GM19395 (cell line): ENCODE results near the gene PNCK.

ENCODE experiments used
- ATAC-seq: cut with Tn5 transposase; IDR thresholded peaks from one replicate; pipeline ENCODE4 v1.9.1; 2021; ENCODE audit warnings: mild to moderate bottlenecking, moderate library complexity; ENCODE audit not compliant: unreplicated experiment

The PNCK gene

DNA sequence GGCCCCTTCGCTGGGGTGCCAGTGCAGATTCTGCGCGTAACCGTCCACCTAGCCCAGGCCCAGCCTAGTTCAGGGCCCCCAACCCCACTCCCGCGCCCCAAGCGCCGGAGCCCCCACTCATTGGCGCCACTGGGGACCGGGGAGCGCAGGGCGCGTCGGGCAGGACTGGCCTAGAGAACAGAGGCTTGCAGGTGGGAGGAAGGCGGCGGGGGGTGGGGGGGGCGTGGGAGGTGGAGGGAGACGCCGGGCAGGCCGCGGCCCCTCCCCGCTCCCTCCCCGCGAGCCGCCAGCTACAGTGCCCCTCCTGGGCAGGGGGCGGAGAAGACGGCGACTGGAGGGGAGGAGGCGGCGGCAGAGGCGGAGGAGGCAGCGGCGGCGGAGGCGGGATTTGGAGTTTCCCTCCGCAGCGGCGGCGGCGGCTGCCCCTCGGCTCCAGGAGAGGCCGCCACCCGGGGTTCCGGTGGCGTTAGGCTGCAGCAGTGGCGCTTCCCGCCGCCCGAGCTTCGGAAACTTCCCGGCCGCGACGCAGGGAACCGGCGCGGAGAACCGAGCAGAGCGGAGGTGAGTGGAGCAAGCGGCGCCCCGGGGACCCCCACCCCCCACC is 31.5 kb downstream of the PNCK start:
- no peak for ATAC-seq

DNA sequence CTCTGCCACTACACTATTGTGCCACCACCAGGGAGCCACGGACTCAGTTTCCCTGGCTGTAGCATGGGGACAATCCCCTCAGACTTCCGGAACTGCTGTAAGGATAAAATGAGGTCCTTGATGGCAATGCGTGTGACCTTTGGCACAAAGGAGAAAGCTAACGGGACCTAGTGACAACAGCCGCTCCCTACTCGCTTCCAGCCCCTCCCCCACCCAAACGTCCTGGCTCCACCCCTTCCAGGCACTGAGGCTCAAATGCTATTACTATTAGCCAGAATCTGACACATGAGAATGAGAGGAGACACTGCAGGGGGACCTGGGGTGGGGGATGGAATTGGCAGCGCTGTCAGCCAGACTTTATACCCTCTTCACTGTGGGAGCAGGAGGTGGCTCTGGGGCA is 32.0 kb downstream of the PNCK start:
- ATAC-seq = no peak

DNA sequence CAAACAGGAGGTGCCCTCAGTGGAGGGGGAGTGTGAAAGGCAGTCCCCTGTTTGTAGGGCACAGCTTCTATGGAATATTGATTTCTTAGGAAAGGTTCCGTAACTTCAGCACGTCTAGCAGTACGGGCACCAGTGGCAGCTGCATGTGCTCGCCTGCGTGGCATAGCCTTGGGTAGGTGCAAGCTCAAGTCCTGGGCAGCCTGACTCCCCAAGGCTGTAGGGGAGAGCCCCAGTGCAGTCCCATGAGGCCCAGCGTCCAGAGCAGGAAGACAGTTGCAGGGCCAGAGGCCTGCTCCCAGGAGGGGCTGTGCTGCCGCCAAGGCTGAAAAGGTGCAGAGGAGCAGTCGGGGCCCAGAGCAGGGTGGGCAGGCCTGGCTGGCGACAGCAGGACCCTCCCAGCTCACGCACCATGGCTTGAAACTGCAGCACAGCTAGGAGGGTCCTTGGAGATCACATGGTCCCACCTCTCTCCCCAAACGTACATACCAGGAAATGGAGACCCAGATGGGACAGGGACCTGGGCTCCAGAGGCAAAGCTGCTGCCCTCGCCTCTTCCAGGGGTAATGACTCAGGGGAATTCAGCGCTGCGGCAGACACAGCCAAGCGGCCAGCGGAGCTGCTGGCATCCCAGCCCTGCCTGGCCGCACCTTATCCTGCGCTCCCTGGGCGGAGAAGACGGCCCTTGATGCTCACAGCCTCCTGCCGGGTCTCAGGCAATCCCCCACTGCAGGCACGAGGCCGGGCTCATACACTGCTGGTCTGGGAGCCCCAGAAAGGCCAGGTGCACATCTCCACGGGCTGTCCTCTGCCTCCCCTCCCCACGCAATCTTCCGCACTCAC is 32.7 kb downstream of the PNCK start:
- no peak for ATAC-seq

DNA sequence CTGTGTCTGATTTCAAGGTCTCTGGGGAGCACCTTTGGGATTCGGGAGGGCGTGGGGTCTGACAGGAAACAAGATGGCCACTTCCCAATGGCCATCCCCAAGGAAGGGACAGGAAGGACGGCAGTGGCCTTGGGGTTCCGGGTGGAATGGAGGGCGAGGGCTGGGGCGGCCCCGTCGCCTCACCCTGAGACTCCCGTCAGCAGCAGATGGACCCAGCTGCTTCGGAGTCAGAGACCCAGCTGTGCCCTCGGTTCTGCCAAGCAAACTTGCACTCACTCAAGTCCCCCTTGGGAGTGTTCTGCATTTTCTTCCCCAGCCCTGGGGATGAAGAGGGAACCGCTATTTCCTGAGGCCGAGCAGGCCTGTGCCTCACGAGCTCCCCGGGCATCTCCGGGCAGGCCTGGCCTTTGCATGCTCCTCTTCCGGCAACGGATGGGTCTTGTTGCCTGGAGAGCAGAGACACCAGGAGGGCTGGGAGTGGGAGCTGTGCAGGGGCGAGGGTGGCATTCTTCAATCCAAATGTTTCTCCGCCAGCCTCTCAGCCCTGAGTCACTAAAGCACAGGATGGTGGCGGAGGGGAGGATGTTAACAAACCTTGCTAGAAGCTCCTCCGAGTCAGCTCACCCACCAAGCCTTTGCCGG is 33.4 kb downstream of the PNCK start:
- no peak for ATAC-seq

DNA sequence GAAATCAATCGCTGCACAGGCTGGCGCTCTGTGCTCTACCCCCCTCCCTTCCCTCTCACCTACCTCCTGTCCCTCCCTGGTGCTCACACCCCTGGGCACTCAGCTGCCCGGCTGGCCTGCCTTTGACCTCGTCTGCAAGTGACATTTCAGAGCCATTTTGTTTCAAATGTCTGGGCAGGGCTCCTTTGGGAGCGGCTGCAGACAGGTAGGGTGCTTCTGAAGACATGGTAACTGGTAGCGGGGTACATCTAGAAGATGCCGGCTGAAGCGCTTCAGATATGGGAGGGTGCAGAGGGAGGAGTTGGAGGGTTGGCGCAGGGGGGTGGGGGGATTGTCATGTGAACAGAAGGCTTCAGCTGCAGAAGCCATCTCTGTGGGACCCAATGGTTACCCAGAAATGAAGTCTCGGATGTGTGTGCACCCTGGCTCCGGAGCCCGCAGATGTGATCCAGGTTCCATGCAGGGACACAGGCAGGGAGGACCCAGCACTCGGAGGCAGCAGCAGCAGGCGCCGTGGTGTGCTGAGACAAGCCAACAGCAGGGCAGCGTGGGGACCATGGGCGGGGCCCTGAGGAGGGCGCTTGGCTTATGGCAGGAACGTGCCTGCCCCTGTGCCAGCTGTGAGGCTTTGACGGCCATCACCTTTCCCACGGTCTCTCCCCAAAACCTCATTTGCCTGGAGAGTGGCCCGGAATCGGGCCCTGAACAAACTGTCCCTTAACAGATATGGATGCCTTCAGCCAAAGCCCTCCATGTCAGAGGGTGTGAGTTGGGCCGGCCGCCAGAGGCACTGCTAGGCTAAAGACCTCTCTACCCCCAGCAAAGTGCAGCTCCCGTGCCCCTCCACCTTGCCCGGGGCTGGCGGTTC is 34.2 kb downstream of the PNCK start:
- no peak for ATAC-seq

DNA sequence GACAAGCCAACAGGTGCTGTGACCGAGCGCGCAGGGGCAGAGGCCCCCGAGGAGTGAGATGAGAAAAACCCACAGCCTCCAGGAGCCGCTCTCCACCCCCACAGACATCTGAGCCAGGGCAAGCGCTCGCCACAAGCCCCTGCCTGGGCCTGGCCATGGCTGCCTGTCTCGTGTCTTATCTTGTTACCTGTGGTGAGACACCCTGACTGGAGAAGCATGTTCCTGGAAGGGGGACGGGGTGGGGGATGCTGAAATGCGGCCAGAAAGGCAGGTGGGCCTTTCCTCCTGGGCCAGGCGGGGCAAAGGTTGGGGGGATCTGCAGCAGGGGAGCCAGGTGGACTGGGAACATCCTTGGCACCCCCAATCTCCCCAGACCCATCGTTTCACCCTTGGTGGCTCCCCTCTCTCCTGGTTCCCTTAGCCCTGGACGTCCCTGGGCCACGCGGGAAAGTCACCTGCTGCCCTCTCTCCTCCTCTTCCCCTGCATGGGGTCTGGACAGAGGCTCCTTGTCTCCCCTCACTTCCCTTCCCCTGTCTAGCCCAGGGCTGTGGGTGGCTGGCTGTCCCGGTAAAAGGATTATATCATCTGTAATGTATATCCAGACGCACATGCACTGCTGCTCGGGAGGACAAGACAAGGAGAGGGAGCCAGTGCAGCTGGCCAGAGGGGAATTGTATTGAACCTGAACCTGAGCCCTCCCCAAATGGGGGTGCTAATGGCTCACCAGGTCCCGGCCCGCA is 35.0 kb downstream of the PNCK start:
- ATAC-seq = no peak

DNA sequence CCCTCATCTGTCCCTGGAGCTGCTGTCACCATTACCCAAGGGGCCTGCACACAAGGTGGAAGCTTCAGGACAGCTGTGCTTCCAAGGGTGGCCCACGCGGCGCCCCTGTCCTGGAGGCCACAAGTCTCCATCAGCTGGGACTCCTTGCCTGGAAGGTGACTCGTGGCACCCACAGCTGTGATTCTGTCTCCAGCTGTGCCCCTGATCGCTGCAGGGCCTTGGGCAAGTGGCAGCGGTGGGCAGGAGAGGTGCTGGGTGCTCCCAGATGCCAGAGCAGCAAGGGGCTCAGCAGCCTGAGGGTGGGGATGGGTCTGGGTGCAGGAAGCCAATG is 35.6 kb downstream of the PNCK start:
- no peak for ATAC-seq

DNA sequence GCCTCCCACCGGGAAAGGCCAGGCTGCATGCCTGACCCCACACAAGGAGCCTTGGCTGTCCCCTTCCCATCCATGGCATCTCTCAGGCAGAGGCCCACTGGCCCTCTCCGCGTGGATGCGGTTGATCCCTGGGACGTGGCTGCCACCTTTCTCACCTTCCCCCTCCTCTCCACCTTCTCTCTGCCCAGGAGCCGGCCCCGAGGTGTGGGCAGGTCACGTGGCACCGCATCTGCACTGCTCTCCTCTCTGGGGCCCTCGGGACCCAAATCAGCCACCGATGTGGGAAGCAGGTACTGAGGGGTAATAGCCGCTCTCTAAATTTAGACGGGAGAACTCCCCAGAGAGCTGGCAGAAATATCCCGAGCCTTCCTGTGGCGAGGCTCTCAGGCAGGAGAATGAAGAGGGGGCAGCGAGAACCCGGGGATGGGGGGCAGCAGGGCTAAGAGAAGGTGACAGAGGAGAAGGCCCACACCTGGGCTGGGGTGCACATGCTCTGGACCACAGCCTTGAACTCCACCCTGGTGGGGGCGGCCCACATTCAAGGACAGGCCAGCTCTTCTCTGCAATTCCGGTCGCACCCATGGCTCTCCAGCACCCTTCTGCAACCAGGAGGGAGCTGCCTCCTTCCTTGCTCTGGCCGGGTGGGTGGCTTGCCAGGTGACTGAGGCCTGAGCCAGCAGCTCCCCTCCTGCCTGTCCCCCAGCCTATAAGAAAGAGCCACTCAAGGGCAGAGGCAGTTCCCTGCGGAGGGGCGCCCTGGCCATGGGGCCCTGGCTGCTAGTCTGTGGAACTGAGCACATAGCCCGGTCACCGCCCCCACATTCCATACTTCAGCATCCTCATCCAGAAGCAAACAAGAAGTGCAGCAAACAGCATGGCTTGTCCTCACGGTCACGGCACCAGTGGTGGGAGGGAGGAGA is 36.2 kb downstream of the PNCK start:
- ATAC-seq = no peak

DNA sequence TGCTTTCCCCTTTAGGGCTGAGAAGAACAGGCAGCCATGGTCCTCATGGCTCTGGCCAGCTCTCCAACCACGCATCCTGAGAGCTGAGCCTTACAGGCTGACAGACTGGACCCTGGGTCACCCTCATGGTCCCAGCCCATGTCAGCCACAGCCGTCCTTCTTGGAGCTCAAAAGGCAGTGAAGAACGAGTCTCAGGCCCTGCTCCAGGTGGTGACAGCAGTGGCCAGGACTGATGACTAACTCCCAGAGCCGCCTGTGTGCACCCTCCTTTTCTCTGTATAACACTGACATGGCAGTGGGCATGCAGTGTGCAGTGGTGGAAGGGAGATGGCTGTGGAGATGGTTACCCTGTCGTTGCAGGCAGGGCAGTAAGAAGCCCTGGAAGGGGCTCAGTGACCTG is 36.9 kb downstream of the PNCK start:
- no peak for ATAC-seq

DNA sequence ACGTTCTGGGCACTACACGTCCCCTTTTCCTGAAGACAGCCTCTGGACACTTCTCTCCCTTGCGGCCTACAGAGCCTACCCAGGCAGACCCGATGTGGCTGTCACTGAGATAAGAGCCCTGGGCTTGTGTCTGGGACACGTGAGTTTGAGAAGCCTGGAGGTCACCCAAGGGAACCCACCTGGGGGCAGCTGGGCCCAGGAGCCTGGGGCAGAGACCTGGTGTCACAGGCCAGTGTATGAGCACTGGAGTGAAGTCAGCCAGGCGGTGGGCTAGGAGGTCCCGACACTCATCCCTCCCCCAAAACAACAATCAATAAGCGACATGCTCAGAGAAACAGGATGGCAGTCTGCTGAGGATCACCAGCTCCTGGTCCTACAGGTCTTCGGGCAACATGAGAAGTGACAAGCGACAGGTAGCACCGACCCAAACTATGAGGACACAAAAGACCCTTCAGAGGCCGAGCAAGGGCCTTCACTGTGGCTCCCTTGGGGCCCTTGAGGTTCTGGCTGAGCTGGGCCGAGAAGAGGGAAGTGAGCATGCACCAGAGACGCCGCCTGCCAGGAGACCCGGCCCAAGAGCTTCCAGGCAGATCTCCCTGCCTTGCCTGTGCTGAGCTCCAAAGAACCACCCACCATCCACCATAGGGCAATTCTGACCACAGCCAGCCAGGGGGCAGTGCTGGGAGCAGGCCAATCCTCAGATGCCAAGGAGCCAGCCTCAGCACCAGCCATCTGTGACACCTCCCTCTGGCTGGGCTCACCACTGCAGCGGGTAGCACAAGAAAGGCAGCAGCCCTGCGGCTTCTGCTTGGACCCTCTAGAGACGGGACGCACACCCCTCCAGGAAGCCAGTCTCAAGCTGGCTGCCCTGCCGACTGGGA is 37.6 kb downstream of the PNCK start:
- no peak for ATAC-seq

DNA sequence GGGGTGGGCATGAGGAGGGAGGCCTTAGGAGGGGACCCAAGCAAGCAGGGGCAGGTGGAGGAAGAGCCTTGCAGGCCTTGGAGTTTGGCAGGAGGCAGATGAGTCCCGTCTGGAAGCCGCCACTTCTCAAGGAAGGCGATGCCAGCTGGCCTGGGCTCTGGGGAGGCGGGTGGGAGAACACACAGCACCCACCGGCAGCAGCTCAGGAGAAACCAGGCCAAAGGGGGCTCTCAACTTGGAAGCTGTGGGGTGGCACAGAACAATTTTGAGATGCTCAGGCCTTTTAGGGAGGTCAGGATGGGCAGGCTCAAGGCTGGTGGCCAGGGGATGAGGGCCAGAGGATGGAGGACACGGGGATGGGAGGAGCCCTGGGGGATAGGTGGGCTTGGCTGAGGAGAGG is 38.2 kb downstream of the PNCK start:
- no peak for ATAC-seq

DNA sequence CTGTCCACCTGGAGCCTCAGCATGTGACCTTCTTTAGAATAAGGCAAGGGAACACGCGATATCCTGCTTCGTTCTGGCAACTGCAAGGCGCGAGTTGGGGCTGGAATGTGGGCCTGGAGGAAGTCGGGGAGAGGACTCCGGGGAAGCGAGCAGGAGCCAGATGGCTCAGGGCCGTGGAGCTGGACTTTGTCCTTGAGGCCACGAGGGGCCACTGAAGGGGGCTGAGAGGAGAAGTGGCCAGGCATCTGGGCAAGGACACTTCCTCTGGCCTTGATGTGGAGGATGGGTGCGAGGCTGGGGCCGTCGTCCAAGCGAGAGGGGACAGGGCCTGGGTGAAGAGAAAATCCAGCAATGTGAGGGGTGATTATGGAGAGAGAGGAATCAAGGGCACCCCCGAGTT is 38.8 kb downstream of the PNCK start:
- ATAC-seq = no peak

DNA sequence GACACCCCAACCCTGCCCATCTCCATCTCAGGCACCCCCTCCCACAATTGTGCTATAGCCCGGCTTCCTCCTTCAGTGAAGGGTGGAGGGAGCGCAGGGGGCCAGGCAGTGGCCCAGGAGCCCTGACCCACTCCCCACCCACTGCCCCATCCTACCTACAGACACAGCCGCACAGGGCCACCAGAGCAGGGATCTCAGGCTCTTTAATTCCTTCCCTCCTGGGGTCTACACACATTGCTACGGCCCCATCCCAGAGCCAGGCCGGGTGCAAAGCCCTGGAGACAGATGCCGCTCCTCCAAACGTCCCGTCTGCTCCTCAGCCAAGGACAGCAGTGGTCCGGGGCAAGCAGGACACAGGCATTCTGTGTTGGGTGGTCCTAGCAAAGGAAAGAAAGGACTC is 39.4 kb downstream of the PNCK start:
- ATAC-seq = no peak

DNA sequence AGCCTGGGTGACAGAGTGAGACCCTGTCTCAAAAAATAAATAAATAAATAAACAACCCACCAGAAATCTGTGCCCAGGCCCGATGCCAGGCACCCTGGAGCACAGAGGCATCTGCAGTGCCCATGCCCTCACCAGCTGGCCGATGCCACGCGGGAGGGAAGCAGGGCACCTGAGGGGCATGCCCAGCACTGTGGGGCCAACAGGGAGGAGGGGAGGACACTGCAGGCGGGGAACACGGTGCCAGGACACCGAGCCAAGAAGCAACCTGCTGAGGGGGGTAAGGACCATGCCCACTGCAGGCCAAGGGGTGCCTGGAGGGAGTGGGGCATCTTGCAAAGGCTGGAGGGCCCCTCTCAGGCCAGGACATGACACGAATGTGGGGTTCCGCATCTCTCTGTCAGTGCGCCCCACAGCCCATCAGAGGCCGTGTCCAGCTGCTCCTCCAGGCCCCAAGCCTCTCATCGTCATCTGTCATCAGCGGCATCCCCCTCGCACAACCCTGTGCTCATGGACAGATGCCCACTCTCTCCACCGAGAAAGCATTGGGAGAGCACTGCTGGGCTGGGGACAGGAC is 39.9 kb downstream of the PNCK start:
- ATAC-seq = no peak

DNA sequence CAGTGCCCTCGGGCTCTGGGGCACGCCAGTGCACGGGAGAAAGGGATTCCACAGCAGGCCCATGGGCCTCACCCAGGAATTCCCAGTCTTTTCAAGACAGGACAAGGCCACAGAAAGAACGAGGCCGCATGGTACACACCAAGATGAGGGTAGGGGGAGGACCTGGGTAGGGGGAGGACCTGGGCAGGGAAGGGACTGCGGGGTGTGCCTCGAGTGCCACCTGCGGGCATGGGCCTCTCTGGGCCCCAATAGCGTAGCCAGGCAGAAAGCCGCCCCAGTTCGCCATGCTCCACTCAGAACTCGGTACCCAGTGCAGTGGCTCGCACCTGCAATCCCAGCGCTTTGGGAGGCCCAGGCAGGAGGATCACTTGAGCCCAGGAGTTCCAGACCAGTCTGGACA is 40.6 kb downstream of the PNCK start:
- no peak for ATAC-seq

DNA sequence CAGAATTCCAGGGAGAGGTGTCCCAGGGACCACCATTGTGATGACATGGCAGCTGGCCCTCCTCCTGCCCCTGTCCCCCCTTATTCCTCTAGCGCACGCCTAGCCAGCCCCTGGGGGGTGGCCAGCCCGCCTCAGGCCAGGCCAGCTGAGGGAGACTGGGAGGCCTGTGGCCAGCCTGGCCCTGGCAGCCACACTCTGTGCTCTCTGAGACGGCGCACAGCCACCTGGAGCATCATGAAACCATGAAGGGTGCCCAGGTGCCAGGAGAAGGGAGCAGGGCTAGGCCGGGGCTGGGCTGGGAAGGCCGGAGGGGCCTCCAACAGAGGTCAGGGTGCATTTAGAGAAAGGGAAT is 41.0 kb downstream of the PNCK start:
- ATAC-seq = no peak

DNA sequence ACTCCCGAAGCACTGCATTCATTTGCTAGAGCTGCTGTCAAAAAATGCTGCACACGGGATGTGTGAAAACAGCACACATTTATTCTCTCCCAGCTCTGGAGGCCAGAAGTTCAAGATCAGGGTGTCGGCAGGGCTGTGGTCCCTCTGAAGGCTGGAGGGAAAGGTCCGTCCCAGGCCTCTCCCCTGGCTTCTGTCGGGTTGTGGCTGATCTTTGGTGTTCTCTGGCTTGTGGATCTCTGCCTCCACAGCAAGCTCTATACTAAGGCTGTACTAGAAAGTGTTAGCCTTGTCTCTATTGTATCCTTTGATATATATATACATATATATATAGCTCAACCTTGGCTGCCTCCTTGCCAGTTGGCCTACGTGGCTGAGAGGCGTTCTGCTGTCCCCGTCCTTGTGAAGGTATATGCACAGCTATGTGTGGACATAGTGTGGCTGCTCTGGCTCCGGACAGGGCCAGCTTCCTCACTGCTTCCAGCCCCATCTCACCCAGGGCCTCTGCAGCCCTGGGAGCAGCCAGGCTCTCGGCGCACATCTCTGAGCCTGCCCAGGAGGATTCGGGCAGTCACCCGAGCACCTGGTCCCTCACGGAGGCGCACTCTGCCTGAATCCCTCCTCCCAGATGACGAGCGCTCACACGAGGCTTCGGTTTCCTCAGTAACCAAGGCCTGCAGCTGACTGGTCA is 41.6 kb downstream of the PNCK start:
- ATAC-seq = no peak

DNA sequence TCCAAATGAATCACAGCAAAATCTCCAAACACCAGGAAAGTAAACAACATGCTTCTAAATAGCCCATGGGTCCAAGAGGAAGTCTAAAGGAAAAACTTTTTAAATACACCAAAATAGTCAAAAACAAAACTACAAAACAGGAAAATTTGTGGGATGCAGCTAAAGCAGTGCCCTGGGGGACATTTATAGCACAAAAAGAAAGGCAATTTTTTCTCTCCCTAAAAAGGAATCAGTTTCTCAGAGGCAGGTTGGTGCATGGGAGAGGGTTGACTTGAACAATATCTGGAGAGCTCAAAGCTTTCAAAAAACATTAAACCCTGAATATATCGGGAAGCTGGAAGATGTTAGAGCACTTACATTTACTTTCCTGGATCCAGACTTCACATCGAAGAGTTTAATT is 42.3 kb downstream of the PNCK start:
- no peak for ATAC-seq
